Neural progenitor cell (in vitro differentiated cells): ENCODE results near the gene MCIDAS. TPM values are rescaled to one million over a fixed set of nuclear protein-coding genes. Genes with fewer than 3 reads are reported as not detected.

Source experiments
- DNase-seq: peaks from one replicate; pipeline ENCODE4 v3.0.0-alpha.2; 2016; ENCODE audit warnings: low spot score
- H2AFZ ChIP-seq: fragments of 200-600 bp; sonication (generic); replicated peaks from 2 replicates; pipeline ENCODE4 v1.6.1; 2016; ENCODE audit warnings: antibody characterized with exemption
- H3F3A ChIP-seq: fragments of 200-600 bp; sonication (generic); 2 replicates; pipeline ENCODE4 v1.6.1; 2016; ENCODE audit warnings: antibody characterized with exemption, low read depth
- H3K27ac ChIP-seq: fragments of 200-600 bp; sonication (generic); 2 replicates; pipeline ENCODE4 v1.5.1; 2016; ENCODE audit warnings: mild to moderate bottlenecking
- H3K27me3 ChIP-seq: fragments of 200-600 bp; sonication (generic); 2 replicates; pipeline ENCODE4 v1.6.1; 2016; ENCODE audit warnings: mild to moderate bottlenecking, moderate library complexity
- H3K36me3 ChIP-seq: fragments of 200-600 bp; sonication (generic); 2 replicates; pipeline ENCODE4 v1.5.1; 2016
- H3K4me1 ChIP-seq: fragments of 200-600 bp; sonication (generic); 2 replicates; pipeline ENCODE4 v1.6.1; 2016; ENCODE audit warnings: mixed run types
- H3K4me2 ChIP-seq: fragments of 200-600 bp; sonication (generic); 2 replicates; pipeline ENCODE4 v1.6.1; 2016
- H3K4me3 ChIP-seq: fragments of 200-600 bp; sonication (generic); 2 replicates; pipeline ENCODE4 v1.5.1; 2016
- H3K79me2 ChIP-seq: fragments of 200-600 bp; sonication (generic); 2 replicates; pipeline ENCODE4 v1.6.1; 2016; ENCODE audit warnings: low read depth
- H3K9ac ChIP-seq: fragments of 200-600 bp; sonication (generic); 2 replicates; pipeline ENCODE4 v1.6.1; 2016
- H3K9me3 ChIP-seq: fragments of 200-600 bp; sonication (generic); 2 replicates; pipeline ENCODE4 v1.5.1; 2016; ENCODE audit warnings: low read depth
- H4K20me1 ChIP-seq: fragments of 200-600 bp; sonication (generic); 2 replicates; pipeline ENCODE4 v1.6.1; 2016; ENCODE audit warnings: low read depth
- H3K27ac Mint-ChIP-seq: 3 replicates; pipeline ENCODE4 v1.8.0; 2021; ENCODE audit warnings: mixed read lengths
- H3K27me3 Mint-ChIP-seq: 2 replicates; pipeline ENCODE4 v1.8.0; 2022; ENCODE audit warnings: low read depth, mild to moderate bottlenecking, inconsistent platforms, moderate library complexity, mixed read lengths; ENCODE audit not compliant: insufficient read depth
- H3K36me3 Mint-ChIP-seq: 3 replicates; pipeline ENCODE4 v1.8.0; 2021; ENCODE audit warnings: mixed read lengths
- H3K4me1 Mint-ChIP-seq: 3 replicates; pipeline ENCODE4 v1.8.0; 2021; ENCODE audit warnings: mixed read lengths
- H3K4me3 Mint-ChIP-seq: 3 replicates; pipeline ENCODE4 v1.8.0; 2021; ENCODE audit warnings: mild to moderate bottlenecking, moderate library complexity, mixed read lengths
- H3K9me3 Mint-ChIP-seq: 3 replicates; pipeline ENCODE4 v1.8.0; 2020; ENCODE audit warnings: mixed read lengths
- EZH2 ChIP-seq: fragments of 200-600 bp; sonication (generic); IDR thresholded peaks from 2 replicates; pipeline ENCODE4 v1.6.1; 2017; ENCODE audit warnings: antibody characterized with exemption, mild to moderate bottlenecking, moderate library complexity
- EZH2phosphoT487 ChIP-seq: fragments of 200-600 bp; sonication (generic); IDR thresholded peaks from 2 replicates; pipeline ENCODE4 v1.6.1; 2017; ENCODE audit warnings: antibody characterized with exemption
- total RNA-seq: library from RNA; depleted of rRNA; stranded (reverse); fragments of >200 nt; gene quantifications from 2 replicates; pipeline ENCODE4 v1.2.3, GENCODE V29; 2015; ENCODE audit warnings: low replicate concordance
- TF ChIP-seq, protein P1 (sequence below): fragments of 200-600 bp; sonication (generic); IDR thresholded peaks from 2 replicates; pipeline ENCODE4 v1.5.1; 2017; ENCODE audit warnings: antibody characterized with exemption, mild to moderate bottlenecking

The MCIDAS gene
- total RNA-seq, 1 donor from 2014 or later: not detected

DNA sequence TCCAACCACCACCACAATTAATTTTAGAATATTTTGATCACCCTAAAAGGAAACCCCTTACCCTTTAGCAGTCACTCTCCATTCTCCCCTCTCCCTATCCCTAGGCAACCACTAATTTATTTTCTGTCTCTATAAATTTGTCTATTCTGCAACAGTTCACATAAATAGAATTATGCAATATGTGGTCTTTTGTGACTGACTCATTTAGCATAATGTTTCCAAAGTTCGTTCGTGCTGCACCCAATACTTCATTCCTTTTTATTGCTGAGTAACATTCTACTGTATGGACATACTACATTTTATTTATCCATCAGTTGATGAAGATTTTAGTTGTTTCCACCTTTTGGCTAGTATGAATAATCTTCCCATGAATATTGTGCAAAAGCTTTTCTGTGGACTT, 36.0 kb downstream of the MCIDAS start:
- H3K36me3 ChIP-seq: no peaks in the 10 kb centered on the region
- DNase-seq: no peak
- H3K4me3 ChIP-seq: no peak overlapping the region
- H3K4me2 ChIP-seq: no peak overlapping the region
- no peak overlapping the region for H3K4me3 Mint-ChIP-seq
- no peaks in the 10 kb centered on the region for H3F3A ChIP-seq
- no peaks in the 10 kb centered on the region for H3K4me1 ChIP-seq
- no peaks in the 10 kb centered on the region for H4K20me1 ChIP-seq
- peaks cover 75% of the 10 kb centered on the region for H3K27me3 ChIP-seq
- H3K27ac ChIP-seq: no peak overlapping the region
- H3K9me3 Mint-ChIP-seq: no peaks in the 10 kb centered on the region
- peaks cover 12% of the 10 kb centered on the region for H3K27me3 Mint-ChIP-seq
- no peak for TF ChIP-seq EZH2
- TF ChIP-seq, protein P1, sequence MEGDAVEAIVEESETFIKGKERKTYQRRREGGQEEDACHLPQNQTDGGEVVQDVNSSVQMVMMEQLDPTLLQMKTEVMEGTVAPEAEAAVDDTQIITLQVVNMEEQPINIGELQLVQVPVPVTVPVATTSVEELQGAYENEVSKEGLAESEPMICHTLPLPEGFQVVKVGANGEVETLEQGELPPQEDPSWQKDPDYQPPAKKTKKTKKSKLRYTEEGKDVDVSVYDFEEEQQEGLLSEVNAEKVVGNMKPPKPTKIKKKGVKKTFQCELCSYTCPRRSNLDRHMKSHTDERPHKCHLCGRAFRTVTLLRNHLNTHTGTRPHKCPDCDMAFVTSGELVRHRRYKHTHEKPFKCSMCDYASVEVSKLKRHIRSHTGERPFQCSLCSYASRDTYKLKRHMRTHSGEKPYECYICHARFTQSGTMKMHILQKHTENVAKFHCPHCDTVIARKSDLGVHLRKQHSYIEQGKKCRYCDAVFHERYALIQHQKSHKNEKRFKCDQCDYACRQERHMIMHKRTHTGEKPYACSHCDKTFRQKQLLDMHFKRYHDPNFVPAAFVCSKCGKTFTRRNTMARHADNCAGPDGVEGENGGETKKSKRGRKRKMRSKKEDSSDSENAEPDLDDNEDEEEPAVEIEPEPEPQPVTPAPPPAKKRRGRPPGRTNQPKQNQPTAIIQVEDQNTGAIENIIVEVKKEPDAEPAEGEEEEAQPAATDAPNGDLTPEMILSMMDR: no peak
- TF ChIP-seq EZH2phosphoT487: no peak
- no peak overlapping the region for H3K9ac ChIP-seq
- no peaks in the 10 kb centered on the region for H3K4me1 Mint-ChIP-seq
- no peak overlapping the region for H2AFZ ChIP-seq
- H3K9me3 ChIP-seq: no peaks in the 10 kb centered on the region
- H3K27ac Mint-ChIP-seq: no peak overlapping the region
- H3K36me3 Mint-ChIP-seq: peaks cover 2% of the 10 kb centered on the region
- no peaks in the 10 kb centered on the region for H3K79me2 ChIP-seq

- Mint-ChIP-seq H3K4me1 (no peaks in the 10 kb centered on the region), H3K27ac (no peak overlapping the region), H3K36me3 (peaks cover 2% of the 10 kb centered on the region), H3K4me3 (no peak overlapping the region), H3K9me3 (no peaks in the 10 kb centered on the region), H3K27me3 (peaks cover 18% of the 10 kb centered on the region)
- Histone ChIP-seq H3K4me3 (no peak overlapping the region), H4K20me1 (no peaks in the 10 kb centered on the region), H3K4me1 (no peaks in the 10 kb centered on the region), H3K36me3 (no peaks in the 10 kb centered on the region), H3K9ac (no peak overlapping the region), H3K79me2 (no peaks in the 10 kb centered on the region), H3F3A (no peaks in the 10 kb centered on the region), H3K27ac (no peak overlapping the region), H2AFZ (no peak overlapping the region), H3K9me3 (no peaks in the 10 kb centered on the region), H3K27me3 (peaks cover 84% of the 10 kb centered on the region), H3K4me2 (no peak overlapping the region)
- DNase-seq: no peak
- TF ChIP-seq EZH2 (no peak), EZH2phosphoT487 (no peak)
- TF ChIP-seq, protein P1: no peak
These were observed 38.2 kb downstream of the MCIDAS start for GRCh38 chr5:55188656-55189540.

DNA sequence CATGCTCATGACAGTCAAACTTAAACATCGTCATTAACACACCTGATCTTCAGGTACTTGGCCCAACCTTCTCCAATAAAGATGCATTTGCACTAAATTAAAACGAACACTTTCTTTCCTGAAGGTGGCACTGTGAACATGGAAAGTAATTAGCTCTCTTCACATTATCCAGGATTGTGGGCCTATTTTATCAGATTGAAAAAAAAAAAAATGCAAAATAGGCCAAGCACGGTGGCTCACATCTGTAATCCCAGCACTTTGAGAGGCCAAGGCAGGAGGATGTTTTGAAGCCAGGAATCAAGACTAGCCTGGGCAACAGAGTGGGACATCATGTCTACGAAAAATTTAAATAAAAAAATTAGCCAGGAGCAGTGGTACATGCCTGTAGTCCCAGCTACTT, 39.7 kb downstream of the MCIDAS start:
- Mint-ChIP-seq H3K27ac (no peak overlapping the region), H3K27me3 (peaks cover 8% of the 10 kb centered on the region), H3K36me3 (peaks cover 2% of the 10 kb centered on the region), H3K4me3 (no peak overlapping the region), H3K4me1 (no peaks in the 10 kb centered on the region), H3K9me3 (no peaks in the 10 kb centered on the region)
- Histone ChIP-seq H3K4me1 (no peaks in the 10 kb centered on the region), H3K79me2 (no peaks in the 10 kb centered on the region), H3K9me3 (no peaks in the 10 kb centered on the region), H3K27me3 (peaks cover 86% of the 10 kb centered on the region), H4K20me1 (no peaks in the 10 kb centered on the region), H3K27ac (no peak overlapping the region), H3F3A (no peaks in the 10 kb centered on the region), H3K9ac (no peak overlapping the region), H3K4me3 (no peak overlapping the region), H2AFZ (no peak overlapping the region), H3K36me3 (no peaks in the 10 kb centered on the region), H3K4me2 (no peak overlapping the region)
- peak; percentile 8 for DNase-seq
- TF ChIP-seq EZH2phosphoT487 (no peak), EZH2 (no peak)
- TF ChIP-seq, protein P1: peak; percentile 48
